HG02973 (cell line): Measurements from ENCODE around the gene APBB2.
A peak's percentile ranks its signal among the peaks of the same experiment; 100 is the strongest.
"Not testable (repeated sequence)": the region's sequence is repeated elsewhere in the genome, so short reads cannot be mapped to it uniquely, and the experiment has no call there.

Experiments
- ATAC-seq: cut with Tn5 transposase; IDR thresholded peaks from one replicate; pipeline ENCODE4 v1.9.1; 2021; ENCODE audit warnings: moderate library complexity; ENCODE audit not compliant: unreplicated experiment

The APBB2 gene

GRCh38 chr4:40952672-40953071 lies 261.7 kb downstream of the APBB2 start:
- ATAC-seq, result no peak

- ATAC-seq, result no peak
Measured at GRCh38 chr4:40952217-40952616, 262.1 kb downstream of the APBB2 start.

- no peak for ATAC-seq
Measured at GRCh38 chr4:40951026-40951425, 263.3 kb downstream of the APBB2 start.

- no peak for ATAC-seq
Measured at GRCh38 chr4:40949358-40950100, 264.8 kb downstream of the APBB2 start.

- ATAC-seq, result no peak
Measured at GRCh38 chr4:40948014-40948413, 266.3 kb downstream of the APBB2 start.

- ATAC-seq, result no peak
Measured at GRCh38 chr4:40946652-40947051, 267.7 kb downstream of the APBB2 start.

- no peak for ATAC-seq
Measured at GRCh38 chr4:40940756-40941155, 273.6 kb downstream of the APBB2 start.

- no peak for ATAC-seq
Measured at GRCh38 chr4:40940317-40940741, 274.0 kb downstream of the APBB2 start.

- no peak for ATAC-seq
Measured at GRCh38 chr4:40939856-40940255, 274.5 kb downstream of the APBB2 start.

GRCh38 chr4:40938337-40938736 lies 276.0 kb downstream of the APBB2 start:
- ATAC-seq, result no peak

GRCh38 chr4:40937140-40937725 lies 277.1 kb downstream of the APBB2 start:
- ATAC-seq, result no peak

- ATAC-seq, result no peak
Measured at GRCh38 chr4:40934676-40935075, 279.7 kb downstream of the APBB2 start.

- ATAC-seq, result no peak
Measured at GRCh38 chr4:40933272-40934053, 280.9 kb downstream of the APBB2 start.

- ATAC-seq, result no peak
Measured at GRCh38 chr4:40931841-40932240, 282.5 kb downstream of the APBB2 start.

- ATAC-seq, result no peak
Measured at GRCh38 chr4:40931238-40931637, 283.1 kb downstream of the APBB2 start.

GRCh38 chr4:40927074-40927473 lies 287.3 kb downstream of the APBB2 start:
- no peak for ATAC-seq

GRCh38 chr4:40924793-40925117 lies 289.6 kb downstream of the APBB2 start:
- ATAC-seq, result no peak

GRCh38 chr4:40924096-40924792 lies 290.1 kb downstream of the APBB2 start:
- ATAC-seq, result peak; percentile 76

- ATAC-seq, result no peak
Measured at GRCh38 chr4:40923316-40924095, 290.8 kb downstream of the APBB2 start.

GRCh38 chr4:40919976-40920375 lies 294.4 kb downstream of the APBB2 start:
- ATAC-seq, result not testable (repeated sequence)

- no peak for ATAC-seq
Measured at GRCh38 chr4:40918330-40918729, 296.0 kb downstream of the APBB2 start.
